Prostate gland (tissue), 2 donors: ENCODE results near the gene IBA57. TPM values are rescaled to one million over a fixed set of nuclear protein-coding genes. Genes with fewer than 3 reads are reported as not detected.
"Not testable (repeated sequence)": the region's sequence is repeated elsewhere in the genome, so short reads cannot be mapped to it uniquely, and the experiment has no call there.

Experiments
- DNase-seq: peaks from one replicate; pipeline ENCODE4 v3.0.0-alpha.2; 2019; ENCODE audit warnings: low spot score
- H3K27ac ChIP-seq, 2 donors: fragments of 200-600 bp; sonication (generic); 2 replicates each; pipeline ENCODE4 v1.5.1; 2017 to 2019
- H3K27me3 ChIP-seq: fragments of 200-600 bp; sonication (generic); replicated peaks from 2 replicates; pipeline ENCODE4 v1.5.1; 2019; ENCODE audit not compliant: insufficient read depth
- H3K36me3 ChIP-seq, 2 donors: fragments of 200-600 bp; sonication (generic); 1 replicate in 1 of 2; 2 replicates in 1 of 2; pipeline versions ENCODE4 v1.5.1 to v1.8.1; 2017 to 2019
- H3K4me1 ChIP-seq: fragments of 200-600 bp; sonication (generic); replicated peaks from 2 replicates; pipeline ENCODE4 v1.5.1; 2019
- H3K4me3 ChIP-seq, 2 donors: fragments of 200-600 bp; sonication (generic); 2 replicates each; pipeline ENCODE4 v1.5.1; 2017 to 2019
- H3K9me3 ChIP-seq: fragments of 200-600 bp; sonication (generic); 2 replicates; pipeline ENCODE4 v1.5.1; 2017
- POLR2A ChIP-seq: fragments of 450-650 bp; IDR thresholded peaks from one replicate; pipeline ENCODE4 v1.6.1; 2016; ENCODE audit warnings: antibody characterized with exemption, mild to moderate bottlenecking
- POLR2AphosphoS5 ChIP-seq: sonication (generic); formaldehyde crosslinking; IDR thresholded peaks from one replicate; pipeline ENCODE4 v1.6.1; 2017; ENCODE audit warnings: antibody characterized with exemption
- WGBS: methylation state at CpG from one replicate; pipeline ENCODE4 v1.1.5; 2018; 5-methylcytosine and 5-hydroxymethylcytosine counted together
- intact Hi-C: fragments of 100-400 bp; cut with DNase I; formaldehyde crosslinking; loops from one replicate; pipeline ENCODE4 v1.14.2; 2022
- total RNA-seq, 2 donors: library from RNA; depleted of rRNA; stranded (reverse); fragments of >200 nt; gene quantifications; one replicate each; pipeline ENCODE4 v1.1.0, GENCODE V29; 2016
- TF ChIP-seq, protein P1 (sequence below), 4 experiments: fragments of 200-600 bp in 2 of 4; fragments of 450-650 bp in 2 of 4; sonication (generic) in 2 of 4; IDR thresholded peaks; 1 replicate in 3 of 4; 2 replicates in 1 of 4; pipeline ENCODE4 v1.5.1; 2016 to 2019; ENCODE audit warnings: antibody characterized with exemption in 4 of 4, mild to moderate bottlenecking in 2 of 4, moderate library complexity in 2 of 4

IBA57 gene
- total RNA-seq, 2 donors from 2014 or later: 5.6 to 17.4 TPM

DNA sequence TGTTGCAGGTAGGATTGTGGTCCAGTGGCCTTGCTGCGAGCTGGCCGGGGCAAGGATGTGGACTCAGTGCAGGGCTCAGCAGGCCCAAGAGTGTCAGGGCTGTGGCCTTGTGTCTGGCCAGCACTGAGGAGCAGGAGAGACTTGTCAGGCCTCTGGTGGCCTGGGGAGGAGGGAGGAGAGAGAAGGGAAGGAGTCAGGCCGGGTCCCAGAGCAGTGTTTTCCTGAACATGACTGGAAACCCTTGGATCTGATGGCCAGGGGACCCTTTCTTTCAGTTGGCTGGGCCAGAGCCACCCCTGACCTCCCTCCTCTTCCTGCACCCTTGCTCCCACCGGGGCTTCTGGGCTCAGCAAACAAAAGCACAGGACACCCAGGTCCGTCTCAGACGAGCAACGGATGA lies 5.1 kb downstream of the IBA57 start:
- no peak overlapping the region for H3K27ac ChIP-seq
- no peaks in the 10 kb centered on the region for H3K27me3 ChIP-seq
- DNase-seq: no peak
- peaks cover 0 to 7% of the 10 kb centered on the region in 2 donors for H3K36me3 ChIP-seq
- peaks cover 5% of the 10 kb centered on the region for H3K4me1 ChIP-seq
- TF ChIP-seq POLR2AphosphoS5 (no peak), POLR2A (no peak)
- TF ChIP-seq, protein P1, sequence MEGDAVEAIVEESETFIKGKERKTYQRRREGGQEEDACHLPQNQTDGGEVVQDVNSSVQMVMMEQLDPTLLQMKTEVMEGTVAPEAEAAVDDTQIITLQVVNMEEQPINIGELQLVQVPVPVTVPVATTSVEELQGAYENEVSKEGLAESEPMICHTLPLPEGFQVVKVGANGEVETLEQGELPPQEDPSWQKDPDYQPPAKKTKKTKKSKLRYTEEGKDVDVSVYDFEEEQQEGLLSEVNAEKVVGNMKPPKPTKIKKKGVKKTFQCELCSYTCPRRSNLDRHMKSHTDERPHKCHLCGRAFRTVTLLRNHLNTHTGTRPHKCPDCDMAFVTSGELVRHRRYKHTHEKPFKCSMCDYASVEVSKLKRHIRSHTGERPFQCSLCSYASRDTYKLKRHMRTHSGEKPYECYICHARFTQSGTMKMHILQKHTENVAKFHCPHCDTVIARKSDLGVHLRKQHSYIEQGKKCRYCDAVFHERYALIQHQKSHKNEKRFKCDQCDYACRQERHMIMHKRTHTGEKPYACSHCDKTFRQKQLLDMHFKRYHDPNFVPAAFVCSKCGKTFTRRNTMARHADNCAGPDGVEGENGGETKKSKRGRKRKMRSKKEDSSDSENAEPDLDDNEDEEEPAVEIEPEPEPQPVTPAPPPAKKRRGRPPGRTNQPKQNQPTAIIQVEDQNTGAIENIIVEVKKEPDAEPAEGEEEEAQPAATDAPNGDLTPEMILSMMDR (IDR thresholded peaks at IDR 0.05): no peak
- no peaks in the 10 kb centered on the region for H3K9me3 ChIP-seq
- H3K4me3 ChIP-seq: no peak overlapping the region
- WGBS: 89% methylated on average over 7 of the region's 7 CpGs
- intact Hi-C loops: no loop called here

DNA sequence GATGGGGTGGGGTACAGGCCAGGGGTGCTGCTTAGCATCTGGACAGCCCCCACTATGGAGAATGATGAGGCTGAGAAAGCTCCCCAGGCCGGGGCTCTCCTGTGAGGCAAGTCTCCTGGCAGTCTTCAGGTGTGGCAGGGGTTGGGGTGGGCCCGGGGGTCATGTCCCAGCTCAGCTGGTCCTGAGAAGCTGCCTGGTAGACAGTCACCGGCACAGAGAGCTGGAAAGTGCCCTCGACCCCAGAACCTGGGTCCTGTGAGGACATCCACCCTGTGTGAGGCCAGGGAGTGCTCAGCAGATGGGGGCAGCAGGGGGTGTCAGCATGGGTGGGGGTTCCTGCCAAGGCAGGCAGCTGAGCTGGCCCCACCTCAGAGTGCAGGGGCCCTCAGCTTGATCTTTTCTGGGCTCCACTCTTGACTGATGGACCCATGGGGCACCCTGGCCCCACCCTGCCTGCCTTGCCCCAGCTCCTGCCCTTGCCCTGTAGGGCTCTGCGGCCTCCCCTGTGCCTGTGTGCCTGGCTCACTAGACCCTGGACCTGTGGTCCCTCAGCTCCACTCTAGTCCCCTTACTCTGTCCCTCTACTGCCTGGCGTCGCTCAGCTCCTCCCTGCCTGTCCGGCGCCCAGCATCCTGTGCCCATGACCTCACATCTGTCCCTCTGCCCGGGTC lies 5.8 kb downstream of the IBA57 start:
- TF ChIP-seq, protein P1 (IDR thresholded peaks at IDR 0.05): no peak
- TF ChIP-seq POLR2A (no peak), POLR2AphosphoS5 (no peak)
- intact Hi-C loops: no loop called here
- DNase-seq: no peak
- H3K27me3 ChIP-seq: no peaks in the 10 kb centered on the region
- 79% methylated on average over 10 of the region's 10 CpGs for WGBS
- no peak overlapping the region for H3K4me3 ChIP-seq
- no peak overlapping the region for H3K27ac ChIP-seq
- H3K36me3 ChIP-seq: peaks cover 0 to 7% of the 10 kb centered on the region in 2 donors
- H3K9me3 ChIP-seq: no peaks in the 10 kb centered on the region
- peaks cover 5% of the 10 kb centered on the region for H3K4me1 ChIP-seq

DNA sequence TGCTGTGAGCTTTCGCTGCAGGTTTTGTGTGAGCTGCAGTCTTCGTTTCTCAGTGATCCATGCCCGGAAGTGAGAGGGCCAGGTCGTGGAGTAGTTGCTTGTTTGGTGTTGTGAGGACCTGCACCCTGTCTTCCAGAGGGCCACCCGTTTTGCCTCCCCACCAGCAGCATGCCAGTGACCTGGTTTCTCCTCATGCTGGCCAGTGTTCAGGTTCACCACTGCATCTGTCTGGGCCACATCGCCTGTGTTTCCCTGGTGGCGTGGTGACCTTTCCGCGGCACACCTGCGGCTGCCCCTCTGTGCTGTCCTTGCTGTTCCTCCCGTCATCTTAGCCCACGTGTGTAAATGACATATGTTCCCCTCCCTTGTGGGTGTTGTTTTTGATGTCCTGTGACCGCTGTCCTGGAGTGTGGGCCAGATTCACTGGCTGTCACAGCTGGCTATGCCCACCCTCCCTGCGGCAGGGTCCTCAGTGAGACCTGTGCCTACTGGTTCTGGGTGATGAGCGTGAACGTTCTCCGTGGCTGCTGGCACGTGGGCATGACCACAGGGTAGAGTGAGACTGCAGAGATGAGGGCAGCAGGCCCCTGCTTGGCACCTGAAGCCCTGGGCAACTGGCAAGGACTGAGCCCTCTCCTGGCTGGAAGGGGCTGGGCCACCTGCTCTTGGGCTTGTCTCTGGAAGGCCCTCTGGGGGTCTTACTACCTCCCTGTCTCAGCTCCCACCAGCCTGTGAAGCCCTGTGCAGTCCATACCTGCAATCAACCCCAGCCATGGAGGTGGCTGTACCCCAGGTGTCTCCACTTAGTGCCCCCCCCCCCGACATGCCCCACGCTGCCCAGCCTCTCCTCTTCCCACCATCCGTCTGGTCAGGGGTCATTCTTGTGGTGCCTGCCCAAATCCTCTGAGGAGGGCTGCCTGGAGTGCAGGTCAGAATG lies 7.3 kb downstream of the IBA57 start:
- H3K27me3 ChIP-seq: no peaks in the 10 kb centered on the region
- no peak overlapping the region for H3K27ac ChIP-seq
- H3K36me3 ChIP-seq: peaks cover 0 to 7% of the 10 kb centered on the region in 2 donors
- no peaks in the 10 kb centered on the region for H3K9me3 ChIP-seq
- no peak overlapping the region for H3K4me3 ChIP-seq
- H3K4me1 ChIP-seq: no peaks in the 10 kb centered on the region
- intact Hi-C loops: no loop called here
- 86% methylated on average over 21 of the region's 21 CpGs for WGBS
- no peak for DNase-seq
- TF ChIP-seq, protein P1 (IDR thresholded peaks at IDR 0.05): no peak
- TF ChIP-seq POLR2AphosphoS5 (no peak), POLR2A (no peak)

DNA sequence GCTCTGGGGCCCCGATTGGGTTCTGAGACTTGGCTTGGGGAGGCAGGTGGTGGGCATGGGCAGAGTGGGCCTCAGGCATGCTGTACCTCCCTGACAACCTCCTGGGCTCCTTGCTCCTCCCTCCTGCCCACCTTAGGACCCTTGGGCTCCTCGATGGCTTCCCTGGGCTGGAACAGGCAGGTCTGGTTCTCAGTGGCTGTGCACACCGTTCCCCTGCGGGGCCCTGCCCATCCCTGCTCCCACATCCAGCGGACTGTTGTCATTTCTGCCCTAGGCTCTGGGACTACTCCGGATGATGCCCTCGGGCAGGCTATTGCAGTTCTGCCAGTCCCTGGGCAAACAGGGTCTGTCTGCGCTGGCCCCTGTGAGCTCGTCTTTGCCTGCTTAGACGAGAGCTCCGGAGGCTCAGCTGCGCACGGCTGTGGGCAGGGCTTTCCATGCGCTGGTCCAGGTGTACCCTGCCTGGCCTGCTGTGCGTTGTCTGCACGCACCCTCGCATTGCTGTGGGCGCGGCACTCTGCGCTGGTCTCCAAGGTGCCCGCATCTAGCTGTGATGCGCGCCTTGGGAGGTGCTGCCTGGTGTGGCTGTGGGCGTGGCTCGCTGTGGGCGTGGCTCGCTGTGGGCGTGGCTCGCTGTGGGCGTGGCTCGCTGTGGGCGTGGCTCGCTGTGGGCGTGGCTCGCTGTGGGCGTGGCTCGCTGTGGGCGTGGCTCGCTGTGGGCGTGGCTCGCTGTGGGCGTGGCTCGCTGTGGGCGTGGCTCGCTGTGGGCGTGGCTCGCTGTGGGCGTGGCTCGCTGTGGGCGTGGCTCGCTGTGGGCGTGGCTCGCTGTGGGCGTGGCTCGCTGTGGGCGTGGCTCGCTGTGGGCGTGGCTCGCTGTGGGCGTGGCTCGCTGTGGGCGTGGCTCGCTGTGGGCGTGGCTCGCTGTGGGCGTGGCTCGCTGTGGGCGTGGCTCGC lies 8.2 kb downstream of the IBA57 start:
- H3K27me3 ChIP-seq, DNase-seq, H3K27ac ChIP-seq, intact Hi-C loops, H3K36me3 ChIP-seq, H3K4me1 ChIP-seq, H3K9me3 ChIP-seq, H3K4me3 ChIP-seq: not testable (repeated sequence)
- 72% methylated on average over 23 of the region's 69 CpGs for WGBS
